GM10266 (cell line): ENCODE data around the gene FKBP1A.
"Not testable (repeated sequence)": the region's sequence is repeated elsewhere in the genome, so short reads cannot be mapped to it uniquely, and the experiment has no call there.

Source experiments
- DNase-seq: peaks from one replicate; pipeline ENCODE4 v3.0.0; 2012; ENCODE audit errors: extremely low spot score
- TF ChIP-seq, protein P1 (sequence below): IDR thresholded peaks from 2 replicates; pipeline ENCODE4 v1.5.1; 2012; ENCODE audit warnings: mild to moderate bottlenecking, low read depth; ENCODE audit not compliant: control insufficient read depth, insufficient read depth; ENCODE audit errors: missing control alignments

Gene FKBP1A

DNA sequence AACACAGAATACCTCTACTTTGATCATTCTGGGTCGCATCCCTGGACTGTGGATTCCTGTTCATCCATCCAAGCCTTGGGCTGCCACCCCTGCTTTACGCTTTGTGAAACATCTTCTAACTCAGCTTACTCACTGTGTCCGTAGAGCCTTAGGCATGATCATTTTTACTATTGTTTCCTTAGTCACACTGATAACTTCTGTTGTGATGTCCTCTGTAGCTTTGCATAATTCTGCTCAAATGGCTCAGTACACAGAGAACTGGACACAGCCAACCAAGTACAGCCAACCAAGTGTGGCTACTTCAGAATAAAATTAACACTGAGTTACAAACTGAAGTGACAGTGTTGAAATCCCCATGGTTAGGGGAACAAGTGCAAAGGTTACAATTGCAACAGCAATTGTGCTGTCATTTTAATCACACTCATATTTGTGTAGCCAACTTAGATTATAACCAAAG is 8.6 kb upstream of the FKBP1A start:
- DNase-seq = no peak
- TF ChIP-seq, protein P1, sequence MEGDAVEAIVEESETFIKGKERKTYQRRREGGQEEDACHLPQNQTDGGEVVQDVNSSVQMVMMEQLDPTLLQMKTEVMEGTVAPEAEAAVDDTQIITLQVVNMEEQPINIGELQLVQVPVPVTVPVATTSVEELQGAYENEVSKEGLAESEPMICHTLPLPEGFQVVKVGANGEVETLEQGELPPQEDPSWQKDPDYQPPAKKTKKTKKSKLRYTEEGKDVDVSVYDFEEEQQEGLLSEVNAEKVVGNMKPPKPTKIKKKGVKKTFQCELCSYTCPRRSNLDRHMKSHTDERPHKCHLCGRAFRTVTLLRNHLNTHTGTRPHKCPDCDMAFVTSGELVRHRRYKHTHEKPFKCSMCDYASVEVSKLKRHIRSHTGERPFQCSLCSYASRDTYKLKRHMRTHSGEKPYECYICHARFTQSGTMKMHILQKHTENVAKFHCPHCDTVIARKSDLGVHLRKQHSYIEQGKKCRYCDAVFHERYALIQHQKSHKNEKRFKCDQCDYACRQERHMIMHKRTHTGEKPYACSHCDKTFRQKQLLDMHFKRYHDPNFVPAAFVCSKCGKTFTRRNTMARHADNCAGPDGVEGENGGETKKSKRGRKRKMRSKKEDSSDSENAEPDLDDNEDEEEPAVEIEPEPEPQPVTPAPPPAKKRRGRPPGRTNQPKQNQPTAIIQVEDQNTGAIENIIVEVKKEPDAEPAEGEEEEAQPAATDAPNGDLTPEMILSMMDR = no peak

DNA sequence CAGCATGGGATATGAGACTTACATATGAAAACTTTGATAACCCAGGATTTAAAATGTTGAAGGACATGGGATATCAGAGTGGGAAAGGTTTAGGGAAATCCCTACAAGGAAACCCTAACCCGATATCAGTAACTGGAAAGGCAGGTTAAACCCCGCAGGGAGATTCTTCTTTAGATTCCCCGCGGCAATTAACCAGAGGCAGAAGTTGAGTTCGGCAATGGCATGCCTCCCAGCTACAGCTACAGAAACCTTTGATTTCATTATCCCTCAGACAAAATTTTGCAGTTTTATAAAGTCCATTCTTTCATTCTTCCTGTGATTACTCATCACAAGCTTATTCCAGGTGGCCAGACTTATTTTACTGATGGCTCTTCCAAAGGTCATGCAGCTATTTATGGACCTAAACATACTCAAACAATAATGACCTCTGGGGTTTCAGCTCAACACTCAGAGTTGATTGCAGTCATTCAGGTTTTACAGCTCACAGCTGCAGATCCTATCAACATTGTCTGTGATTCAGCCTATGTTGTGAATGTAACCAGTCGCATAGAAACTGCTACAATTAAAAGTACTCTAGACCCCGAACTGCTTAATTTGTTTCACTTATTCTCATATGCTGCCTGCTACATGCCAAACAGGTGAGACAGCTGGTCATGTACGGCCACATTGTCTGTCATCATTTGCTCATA is 7.0 kb upstream of the FKBP1A start:
- not testable (repeated sequence) for DNase-seq

DNA sequence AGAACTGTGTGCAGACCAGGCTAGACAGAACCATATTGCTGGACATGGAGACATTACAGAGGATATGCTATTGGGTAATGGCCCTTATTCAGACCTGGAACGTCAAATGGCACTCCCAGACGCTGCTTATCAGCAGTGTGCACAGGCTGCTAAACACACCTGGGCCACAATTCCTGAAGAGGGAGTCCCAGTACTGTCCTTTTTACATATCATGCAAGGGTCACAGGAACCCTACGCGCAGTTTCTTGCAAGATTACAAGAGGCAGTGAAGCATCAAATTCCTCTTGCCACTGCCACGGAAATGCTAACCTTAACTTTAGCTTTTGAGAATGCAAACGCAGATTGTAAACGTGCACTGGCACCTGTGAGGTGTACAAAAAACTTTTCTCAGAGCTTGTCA is 5.3 kb upstream of the FKBP1A start:
- DNase-seq = not testable (repeated sequence)

DNA sequence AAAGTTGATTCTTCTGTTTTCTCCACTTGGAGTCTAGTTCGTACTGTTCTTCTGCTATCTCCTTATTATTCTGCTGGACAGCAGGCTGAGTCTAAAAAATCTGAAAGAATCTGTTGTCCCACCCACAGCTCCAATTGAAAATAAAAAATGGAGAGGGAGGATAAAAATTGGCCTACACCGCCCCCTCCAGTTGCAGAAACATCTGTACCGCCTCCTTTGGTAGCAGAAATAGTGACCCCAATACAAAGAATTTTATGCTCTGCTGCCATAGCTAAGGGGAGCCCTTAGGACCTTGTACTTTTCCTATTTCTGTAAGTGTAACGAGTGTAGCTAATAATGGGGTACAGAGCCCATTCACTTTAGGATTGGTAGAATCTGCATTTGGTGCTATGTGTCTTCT is 4.9 kb upstream of the FKBP1A start:
- TF ChIP-seq, protein P1 = no peak
- no peak for DNase-seq

DNA sequence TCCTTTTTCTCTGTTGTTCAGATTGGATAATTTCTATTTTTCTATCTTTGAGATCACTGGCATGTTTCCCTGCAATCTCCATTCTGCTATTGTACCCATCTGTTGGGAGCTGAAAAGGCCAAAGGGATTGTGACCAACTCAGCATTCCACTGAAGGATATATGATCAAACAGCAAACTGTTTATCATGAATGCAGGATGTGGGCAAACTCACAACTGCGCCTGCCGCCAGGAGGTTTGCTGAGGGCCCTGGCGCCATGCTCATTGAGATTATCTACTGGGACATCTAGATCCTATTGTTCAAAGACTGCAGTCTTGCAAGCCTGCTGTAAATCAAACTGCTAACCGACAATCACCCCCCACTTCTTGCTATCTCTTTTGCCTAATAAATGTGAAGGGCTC is 3.8 kb upstream of the FKBP1A start:
- TF ChIP-seq, protein P1 = no peak

DNA sequence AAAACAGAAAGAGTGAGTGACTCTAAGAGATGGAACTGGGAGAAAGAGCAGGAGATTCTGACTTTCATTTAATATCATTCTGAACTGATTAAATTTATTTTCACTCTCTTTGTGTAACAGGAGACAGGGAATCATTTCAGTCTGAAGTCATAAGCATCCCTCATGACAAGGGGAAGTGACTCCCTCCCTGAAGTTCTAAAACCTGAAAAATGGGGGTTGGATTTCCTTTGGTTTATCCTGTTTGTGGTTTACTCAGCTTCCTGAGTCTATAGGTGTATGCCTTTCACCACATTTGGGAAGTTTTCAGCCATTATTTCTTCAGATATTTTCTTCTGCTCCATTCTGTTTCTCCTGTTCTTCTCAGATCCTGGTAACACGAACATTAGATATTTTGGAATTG is 3.4 kb upstream of the FKBP1A start:
- TF ChIP-seq, protein P1 = no peak
- DNase-seq = no peak

More for the DNA sequence above, 3.8 kb upstream of the FKBP1A start:
- DNase-seq = no peak

DNA sequence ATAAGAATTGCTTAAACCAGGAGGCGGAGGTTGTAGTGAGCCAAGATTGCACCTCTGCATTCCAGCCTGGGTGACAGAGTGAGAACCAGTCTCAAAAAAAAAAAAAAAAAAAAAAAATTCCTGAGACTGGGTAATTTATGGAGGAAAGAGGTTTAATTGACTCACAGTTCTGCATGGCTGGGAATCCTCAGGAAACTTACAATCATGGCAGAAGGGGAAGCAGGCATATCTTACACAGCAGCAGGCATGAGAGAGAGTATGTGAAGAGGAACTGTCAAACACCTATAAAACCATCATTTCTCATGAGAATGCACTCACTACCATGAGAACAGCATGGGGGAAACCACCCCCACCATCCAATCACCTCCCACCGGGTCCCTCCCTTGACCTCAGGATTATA is 1.8 kb upstream of the FKBP1A start:
- no peak for DNase-seq
- TF ChIP-seq, protein P1 = no peak

DNA sequence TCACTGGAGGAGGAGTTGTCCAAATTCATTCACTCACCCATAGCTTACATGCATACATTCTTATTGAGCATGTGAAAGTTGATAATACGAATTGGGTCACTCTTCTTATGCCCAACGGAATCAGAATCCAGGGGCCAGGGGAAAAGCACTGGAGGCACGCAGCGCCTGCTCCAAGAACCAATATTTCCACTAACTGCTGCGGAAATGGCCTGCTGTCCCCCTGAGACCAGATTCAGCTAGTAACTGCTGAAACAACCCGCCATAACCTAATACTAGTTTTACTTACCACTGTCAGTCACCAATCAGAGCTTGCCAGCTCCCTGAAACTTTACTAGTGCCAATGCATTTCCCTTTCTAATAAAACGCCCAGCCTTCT is 641 bp upstream of the FKBP1A start:
- TF ChIP-seq, protein P1 = no peak
- no peak for DNase-seq
